HG03442 (cell line): ENCODE measurements around the gene THRSP.
"Not testable (repeated sequence)": the region's sequence is repeated elsewhere in the genome, so short reads cannot be mapped to it uniquely, and the experiment has no call there.

Experiments
- ATAC-seq: cut with Tn5 transposase; IDR thresholded peaks from one replicate; pipeline ENCODE4 v1.9.1; 2021; ENCODE audit warnings: mild to moderate bottlenecking, moderate library complexity; ENCODE audit not compliant: unreplicated experiment

THRSP gene

DNA sequence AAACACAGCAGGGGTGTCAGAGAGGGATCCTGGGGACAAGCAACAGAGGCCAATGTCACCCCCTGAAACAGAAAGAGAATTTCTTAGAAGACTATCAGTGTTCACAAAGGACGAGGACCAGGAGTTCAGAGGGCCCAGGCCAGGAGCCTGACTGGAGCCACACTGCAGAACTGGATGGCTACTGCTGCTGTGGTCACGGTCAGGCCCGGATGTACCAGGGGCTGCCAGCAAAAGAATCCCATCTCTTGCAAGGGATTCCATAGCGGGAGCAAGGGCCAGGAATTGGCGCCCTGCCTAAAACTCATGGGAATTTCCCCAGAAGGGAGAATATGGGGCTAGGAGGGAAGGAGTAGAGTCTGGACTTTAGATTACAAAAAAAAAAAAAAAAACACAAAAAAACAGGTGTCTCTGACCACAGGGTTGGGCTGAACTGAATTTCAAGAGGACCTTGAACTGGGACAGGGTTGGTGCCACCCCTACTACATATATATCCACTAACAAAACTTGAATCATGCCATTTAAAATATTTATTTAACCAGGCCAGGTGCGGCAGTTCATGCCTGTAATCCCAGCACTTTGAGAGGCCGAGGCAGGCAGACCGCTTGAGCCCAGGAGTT is 24.9 kb upstream of the THRSP start:
- ATAC-seq: no peak

DNA sequence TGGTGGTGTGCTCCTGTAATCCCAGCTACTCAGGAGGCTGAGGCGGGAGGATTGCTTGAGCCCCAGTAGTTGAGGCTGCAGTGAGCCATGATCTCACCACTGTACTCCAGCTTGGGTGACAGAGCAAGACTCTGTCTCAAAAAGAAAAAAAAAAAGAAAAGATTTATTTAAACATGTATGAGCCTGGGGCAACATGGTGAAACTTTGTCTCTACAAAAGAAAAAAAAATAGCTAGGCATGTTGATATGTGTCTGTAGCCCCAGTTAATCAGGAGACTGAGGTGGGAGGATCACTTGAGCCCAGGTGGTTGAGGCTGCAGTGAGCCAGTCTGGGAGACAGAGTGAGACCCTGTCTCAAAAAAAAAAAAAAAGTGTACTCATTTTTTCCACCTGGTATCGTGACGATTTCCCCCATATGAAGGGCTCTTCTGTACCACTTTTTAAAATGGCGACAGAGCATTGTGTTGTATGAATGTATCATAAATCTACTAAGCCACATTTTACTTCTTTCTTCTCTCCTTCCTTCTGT is 24.2 kb upstream of the THRSP start:
- ATAC-seq: no peak

DNA sequence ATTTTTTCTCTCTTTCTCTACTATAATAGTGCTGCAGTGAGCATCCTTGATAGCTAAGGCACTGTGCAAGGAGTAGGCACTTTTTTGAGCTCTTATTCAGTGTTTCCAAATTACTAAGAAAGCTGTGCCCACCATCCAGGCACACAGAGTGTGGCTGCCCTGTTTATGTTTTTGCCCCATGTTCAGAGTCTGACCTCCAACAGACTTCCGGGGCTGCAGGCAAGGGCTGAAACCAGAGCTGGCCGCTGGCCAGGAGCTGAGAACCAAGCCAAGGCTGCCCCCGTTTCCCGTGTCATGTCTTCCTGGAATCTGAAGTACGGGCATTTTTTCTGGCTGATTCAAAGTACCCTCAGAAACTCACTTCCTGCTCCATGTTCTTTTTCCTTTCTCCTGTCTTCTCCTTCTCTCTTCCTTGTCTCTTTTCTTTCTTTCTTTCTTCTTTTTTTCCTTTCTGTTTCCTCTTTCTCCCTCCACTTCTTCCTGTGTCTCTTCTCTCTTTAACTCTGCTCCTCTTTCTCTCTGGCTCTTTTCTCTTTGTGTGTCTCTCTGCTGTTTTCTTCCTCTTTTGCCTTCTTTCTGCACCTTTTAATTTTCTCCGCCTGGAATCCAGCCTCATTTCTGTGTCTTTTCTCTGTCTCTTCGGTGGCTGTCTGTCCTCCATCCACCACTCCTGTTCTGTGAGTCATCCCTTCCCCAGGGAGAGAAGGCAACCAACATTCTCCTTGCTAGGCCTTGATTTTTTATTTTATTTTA is 23.6 kb upstream of the THRSP start:
- peak; percentile 70 for ATAC-seq

DNA sequence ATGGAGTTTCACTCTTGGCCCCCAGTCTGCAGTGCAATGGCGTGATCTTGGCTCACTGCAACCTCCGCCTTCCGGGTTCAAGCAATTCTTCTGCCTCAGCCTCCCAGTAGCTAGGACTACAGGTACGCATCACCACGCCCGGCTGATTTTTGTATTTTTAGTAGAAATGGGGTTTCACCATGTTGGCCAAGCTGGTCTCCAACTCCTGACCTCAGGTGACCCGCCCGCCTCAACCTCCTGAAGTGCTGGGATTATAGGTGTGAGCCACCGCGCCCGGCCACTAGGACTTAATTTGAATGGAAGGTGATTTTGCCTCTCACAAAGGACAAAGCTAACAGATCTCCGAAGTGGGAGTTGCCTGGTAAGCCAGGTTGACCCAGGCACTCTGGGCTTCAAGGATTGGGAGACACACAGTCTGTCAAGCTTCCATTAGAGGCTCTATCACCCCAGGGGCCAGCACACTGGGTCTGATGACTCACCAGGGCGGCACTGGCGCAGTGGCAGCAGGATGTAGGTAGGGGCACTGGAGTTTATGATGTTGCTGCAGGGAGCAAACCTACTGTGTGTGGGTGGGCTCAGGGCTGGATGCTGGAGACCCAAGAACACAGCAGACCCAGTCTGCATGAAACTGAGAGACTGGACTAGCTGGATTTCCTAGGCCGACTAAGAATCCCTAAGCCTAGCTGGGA is 22.8 kb upstream of the THRSP start:
- no peak for ATAC-seq

DNA sequence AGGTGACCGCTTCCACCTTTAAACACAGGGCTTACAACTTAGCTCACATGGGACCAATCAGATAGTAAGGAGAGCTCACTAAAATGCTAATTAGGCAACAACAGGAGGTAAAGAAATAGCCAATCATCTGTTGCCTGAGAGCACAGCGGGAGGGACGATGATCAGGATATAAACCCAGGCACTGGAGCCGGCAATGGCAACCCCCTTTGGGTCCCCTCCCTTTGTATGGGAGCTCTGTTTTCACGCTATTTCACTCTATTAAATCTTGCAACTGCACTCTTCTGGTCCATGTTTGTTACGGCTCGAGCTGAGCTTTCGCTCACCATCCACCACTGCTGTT is 22.3 kb upstream of the THRSP start:
- not testable (repeated sequence) for ATAC-seq

DNA sequence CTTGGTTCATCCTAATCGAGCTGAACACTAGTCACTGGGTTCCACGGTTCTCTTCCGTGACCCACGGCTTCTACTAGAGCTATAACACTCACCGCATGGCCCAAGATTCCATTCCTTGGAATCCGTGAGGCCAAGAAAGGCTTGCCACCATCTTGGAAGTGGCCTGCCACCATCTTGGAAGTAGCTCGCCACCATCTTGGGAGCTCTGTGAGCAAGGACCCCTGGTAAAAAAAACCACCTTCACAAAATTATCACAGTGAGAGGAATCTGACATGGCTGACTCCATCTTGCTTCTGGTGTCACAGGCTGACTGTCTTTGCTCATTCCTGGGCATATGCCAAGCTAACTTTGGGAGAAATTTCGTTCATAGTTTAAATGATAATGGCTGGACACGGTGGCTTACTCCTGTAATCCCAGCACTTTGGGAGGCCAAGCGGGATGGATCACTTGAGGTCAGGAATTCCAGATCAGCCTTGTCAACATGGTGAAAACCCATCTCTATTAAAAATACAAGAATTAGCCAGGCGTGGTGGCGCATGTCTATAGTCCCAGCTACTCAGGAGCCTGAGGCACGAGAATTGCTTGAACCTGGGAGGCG is 21.7 kb upstream of the THRSP start:
- no peak for ATAC-seq

DNA sequence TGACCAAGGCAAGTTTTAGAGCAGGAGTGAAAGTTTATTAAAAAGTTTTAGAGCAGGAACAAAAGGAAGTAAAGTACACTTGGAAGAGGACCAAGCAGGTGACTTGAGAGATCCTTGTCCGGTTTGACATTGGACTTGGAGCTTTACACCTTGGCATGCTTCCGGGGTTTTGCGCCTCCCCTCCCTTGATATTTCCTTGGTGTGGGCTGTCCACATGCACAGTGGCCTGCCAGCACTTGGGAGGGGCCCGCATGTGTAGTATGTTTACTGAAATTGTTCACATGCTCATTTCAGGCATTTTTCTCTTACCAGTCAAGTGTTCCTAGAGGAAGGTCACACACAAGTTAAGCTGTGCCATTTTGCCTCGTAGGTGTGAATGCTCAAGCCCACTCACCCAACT is 19.0 kb upstream of the THRSP start:
- no peak for ATAC-seq

DNA sequence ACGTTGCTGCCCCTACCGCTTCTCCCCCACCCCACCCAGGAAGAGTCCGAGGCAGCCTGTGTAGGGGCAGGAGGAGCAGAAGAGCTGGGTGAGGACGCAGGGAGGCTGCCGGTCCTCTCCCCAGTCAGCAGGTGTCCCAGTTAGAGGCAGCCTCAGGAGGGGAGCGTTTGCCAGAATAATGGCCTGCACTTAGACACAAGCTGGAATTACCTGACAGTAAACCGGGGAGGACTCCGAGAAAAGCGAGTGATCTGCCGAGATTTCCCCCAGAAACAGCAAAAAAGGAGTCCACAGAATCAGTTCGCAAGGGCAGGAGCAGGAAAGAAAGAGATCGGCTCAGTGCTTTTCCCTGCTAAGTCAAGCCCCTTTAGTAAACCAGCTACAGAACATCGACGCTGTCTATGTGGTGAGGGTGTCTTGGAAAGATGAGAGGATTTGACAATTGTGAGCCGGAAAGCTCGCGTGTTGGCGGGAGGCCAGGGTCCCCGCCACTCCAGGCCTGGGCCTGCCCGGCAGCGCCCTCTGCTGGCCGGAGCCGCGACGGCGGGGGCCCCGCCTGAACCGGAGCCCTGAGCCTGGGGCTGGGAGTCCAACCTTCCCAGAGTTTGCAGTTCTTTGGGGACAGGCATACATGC is 17.7 kb upstream of the THRSP start:
- ATAC-seq: peak; percentile 71

DNA sequence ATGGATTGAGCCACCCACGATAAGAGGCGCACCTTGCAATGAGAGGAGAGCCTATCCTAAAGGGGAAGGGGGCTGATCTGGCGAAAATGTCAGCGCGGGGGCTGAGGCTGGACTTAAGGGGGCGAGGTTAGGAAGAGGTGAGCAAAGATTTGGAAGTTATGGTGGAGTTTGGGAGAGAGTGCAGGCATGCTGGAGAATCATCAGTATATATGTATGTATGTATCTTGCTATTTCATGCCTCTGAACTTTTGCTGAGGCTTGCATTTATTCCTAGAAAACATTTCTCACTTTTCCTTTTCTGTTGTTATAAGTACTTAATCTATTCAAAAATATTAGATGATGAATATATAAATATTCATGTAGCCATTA is 17.2 kb upstream of the THRSP start:
- ATAC-seq: no peak

DNA sequence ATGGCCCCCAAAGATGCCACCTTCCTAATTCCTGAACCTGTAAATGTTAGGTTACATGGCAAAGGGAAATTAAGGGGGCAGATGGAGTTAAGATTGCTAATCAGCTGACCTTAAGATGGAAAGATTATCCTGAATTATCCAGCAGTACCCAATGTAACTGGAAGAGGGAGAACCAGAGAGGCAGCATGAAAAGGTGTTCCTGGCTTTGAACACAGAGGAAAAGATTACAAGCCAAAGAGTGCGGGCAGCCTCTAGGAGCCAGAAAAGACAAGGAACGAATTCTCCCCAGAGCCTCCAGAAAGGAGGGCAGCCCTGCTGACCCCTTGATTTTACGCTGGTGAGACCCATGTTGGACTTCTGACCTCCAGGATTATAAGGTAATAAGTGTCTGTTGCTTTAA is 15.1 kb upstream of the THRSP start:
- ATAC-seq: no peak

DNA sequence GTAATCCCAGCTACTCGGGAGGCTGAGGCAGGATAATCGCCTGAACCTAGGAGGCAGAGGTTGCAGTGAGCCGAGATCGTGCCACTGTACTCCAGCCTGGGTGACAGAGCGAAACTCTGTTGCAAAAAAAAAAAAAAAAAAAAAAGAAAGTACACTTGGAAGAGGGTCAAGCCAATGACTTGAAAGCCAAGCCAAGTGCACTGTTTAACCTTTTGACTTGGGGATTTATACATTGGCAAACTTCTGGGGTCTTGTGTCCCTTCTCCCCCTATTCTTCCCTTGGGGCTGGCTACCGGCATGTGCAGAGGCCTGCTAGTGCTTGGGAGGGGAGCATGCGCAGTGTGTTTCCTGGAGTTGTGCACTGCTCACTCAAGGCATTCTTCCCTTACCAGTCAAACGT is 14.3 kb upstream of the THRSP start:
- no peak for ATAC-seq

DNA sequence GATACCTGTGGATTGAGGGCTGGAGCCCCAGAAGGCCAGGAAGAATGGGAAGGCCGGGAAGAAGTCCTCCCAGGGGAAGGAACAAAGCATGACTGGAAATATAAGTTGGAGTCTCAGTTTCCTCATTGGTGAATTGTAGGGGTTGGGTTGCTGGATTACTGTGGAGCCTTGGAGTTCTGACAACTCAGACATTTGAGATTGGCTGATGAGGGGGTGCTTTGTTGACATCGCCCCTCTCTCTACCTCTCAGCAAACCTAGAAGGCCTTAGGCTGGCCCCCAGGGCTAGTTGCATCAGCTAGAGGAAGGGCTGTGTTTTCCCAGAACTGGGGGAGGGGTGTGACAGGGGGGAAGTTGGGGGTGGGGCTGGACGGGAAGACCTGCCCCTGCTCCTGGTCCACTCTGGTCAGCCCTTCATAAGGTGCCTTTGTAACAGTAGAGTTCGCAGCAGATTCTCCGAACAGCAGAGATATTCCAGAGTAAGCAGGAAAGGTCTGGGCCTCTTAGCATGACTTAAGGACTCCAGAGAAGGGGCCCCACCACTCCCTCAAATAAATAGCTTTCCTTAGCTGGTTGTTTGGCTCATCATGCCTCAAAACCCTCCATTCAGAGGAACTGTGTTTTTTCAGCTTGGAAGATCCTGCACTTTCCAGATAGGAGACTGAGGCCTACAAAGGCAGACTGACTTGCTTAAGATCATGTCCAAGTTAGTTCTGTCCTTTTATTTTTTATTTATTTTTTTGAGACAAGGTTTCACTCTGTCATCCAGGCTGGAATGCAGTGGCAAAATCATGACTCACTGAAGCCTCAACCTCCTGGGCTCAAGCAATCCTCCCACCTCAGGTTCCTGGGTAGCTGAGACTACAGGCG is 12.5 kb upstream of the THRSP start:
- ATAC-seq: no peak

DNA sequence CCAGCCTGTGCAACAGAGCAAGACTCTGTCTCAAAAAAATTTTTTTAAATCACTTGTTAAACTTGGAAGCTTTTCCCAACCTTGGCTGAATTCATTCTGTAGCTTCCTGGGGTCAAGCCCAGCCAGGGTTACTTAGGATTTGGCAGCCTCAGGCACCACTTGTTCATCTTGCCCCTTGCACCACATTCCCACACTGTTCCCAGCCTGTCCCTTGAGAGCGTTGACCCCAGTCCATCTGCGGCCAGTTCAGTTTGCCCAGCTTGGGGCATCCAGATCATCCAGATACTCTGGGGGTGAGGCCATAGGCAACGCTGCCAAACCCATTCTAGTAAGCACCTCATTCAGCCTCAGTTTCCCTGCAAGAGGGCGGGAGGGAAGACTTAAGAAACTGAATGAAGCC is 8.7 kb upstream of the THRSP start:
- ATAC-seq: no peak

DNA sequence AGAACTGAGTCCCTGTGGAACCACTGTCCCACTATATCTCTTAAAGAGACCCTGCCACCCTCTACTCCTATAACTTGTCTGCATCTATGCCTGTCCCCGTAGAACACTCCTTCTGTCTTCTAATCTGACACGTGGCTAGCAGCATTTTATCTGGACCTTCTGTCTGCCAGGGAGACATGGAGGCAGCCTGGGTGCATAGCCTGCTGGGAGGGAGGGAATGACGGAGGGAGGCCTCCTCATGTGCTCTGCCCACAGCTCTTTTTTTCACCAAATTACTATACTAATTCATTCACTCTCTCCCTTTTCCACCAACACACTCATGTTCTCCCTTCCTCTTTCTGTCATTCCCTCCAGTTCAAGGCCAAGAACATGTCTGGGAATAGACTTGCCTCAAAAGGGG is 7.6 kb upstream of the THRSP start:
- no peak for ATAC-seq

DNA sequence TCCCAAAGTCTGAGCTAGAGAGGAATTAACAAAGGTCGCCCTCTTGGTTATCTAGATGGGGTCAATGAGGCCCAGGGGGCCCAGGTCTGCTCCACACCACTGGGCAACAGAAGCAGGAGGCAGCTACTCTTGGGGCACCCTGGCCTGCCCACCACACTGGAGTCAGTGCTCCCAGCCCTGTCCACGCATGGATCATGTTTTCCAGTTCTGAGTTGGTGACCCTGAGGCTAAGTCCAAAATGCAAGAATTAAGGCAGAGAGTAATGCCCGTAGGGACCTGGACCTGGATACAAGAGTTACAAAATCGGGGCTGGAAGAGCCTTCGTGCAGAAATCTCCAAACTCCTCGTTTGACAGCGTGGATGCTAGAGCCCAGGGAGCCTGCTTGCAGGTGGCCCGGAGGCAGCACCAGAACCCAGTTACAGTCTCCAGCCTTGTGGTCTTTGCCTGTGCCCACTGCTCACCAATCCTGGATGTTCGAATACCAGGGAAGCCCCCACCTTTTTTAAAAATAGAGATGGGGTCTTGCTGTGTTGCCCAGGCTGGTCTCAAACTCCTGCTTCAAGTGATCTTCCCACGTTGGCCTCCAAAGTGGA is 6.1 kb upstream of the THRSP start:
- no peak for ATAC-seq

DNA sequence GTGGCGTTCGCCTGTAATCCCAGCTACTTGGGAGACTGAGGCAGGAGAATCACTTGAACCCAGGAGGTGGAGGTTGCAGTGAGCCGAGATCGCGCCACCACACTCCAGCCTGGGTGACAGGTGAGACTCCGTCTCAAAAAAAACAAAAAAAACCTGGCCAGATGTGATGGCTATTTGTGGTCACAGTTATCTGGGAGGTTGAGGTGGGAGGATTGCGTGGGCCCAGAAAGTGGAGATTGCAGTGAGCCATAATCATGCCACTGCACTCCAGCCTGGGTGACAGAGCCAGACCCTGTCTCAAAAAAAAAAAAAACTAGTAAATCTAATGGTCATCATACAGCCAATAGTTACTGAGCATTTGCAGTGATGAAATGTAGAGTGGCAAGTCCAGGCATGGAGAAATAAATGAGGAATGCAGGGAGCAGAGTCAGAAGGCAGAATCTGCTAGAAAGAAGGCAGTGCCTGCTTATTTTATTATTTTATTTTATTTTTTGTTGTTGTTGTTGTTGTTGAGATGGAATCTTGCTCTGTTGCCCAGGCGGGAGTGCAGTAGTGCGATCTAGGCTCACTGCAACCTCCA is 3.8 kb upstream of the THRSP start:
- ATAC-seq: not testable (repeated sequence)

DNA sequence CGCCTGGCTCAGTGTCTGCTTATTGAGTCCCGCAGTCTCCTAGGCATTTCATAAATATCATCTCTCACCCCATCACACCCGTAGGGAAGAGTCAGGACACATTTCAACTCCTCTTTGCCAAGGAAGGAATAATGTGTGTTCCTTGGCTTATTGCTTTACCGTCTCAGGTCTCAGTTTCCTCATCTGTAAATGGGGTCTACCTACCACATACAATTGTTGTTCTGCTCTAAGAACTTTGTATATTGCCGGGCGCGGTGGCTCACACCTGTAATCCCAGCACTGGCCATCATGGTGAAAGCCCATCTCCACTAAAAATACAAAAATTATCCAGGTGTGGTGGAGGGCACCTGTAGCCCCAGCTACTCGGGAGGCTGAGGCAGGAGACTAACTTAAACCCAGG is 3.1 kb upstream of the THRSP start:
- ATAC-seq: no peak

DNA sequence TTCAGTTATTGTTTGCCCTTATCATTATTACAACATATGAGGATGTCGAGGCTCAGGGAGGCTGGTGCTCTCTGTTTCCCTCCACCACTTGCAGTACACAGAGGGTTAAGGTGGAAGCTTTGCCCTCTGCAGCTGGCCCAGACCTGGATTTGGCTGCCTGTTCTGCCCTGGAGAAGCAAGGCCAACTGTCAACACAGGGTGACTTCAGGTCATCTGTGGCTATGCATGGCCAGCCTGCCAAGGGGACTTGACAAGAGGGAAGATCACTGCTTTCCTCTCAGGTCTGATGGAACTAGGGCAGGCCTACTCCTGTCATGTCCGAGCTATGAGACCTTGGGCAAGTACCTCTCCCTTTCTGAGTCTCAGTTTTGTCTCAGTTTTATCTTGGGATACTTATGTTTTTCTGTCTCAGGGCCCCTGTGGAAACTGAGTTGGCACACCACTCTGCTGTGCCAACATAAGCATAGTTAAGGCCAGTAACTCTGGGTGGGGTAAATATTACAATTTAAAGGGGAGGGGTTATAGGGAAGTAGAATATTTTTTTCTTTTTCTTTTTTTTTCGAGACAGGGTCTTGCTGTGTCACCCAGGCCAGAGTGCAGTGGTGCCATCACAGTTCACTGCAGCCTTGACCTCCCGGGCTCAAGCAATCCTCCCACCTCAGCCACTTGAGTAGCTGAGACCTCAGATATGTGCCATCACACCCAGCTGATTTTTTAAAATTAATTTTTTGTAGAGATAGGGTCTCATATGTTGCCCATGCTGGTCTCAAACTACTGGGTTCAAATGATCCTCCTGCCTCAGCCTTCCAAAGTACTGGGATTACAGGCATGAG is 2.4 kb upstream of the THRSP start:
- ATAC-seq: no peak

DNA sequence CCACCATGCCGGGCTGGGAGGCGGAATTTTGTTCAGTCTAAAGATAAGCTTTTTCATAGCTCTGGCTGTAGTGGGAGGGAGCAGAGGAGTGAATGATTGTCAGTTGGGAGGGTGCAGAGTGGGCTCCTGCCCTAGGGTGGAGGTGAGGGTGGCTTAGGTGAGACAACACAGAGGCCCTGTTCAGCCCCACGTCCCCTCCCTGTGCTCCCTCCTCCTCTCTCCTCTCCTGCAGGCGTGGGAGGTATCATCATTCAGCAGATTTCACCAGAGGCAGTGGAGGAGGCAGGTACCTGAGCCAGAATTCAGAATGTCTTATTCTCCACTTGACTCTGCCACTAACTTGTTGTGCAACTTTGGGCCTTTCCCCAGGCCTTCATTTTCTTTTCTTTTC is 1.7 kb upstream of the THRSP start:
- ATAC-seq: no peak
